Measurements from ENCODE around the gene BRAT1.
"Not testable (repeated sequence)": the region's sequence is repeated elsewhere in the genome, so short reads cannot be mapped to it uniquely, and the experiment has no call there.

- TF ChIP-seq, protein P1, sequence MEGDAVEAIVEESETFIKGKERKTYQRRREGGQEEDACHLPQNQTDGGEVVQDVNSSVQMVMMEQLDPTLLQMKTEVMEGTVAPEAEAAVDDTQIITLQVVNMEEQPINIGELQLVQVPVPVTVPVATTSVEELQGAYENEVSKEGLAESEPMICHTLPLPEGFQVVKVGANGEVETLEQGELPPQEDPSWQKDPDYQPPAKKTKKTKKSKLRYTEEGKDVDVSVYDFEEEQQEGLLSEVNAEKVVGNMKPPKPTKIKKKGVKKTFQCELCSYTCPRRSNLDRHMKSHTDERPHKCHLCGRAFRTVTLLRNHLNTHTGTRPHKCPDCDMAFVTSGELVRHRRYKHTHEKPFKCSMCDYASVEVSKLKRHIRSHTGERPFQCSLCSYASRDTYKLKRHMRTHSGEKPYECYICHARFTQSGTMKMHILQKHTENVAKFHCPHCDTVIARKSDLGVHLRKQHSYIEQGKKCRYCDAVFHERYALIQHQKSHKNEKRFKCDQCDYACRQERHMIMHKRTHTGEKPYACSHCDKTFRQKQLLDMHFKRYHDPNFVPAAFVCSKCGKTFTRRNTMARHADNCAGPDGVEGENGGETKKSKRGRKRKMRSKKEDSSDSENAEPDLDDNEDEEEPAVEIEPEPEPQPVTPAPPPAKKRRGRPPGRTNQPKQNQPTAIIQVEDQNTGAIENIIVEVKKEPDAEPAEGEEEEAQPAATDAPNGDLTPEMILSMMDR (IDR thresholded peaks at IDR 0.05), result not testable (repeated sequence)
- TF ChIP-seq POLR2A (IDR thresholded peaks at IDR 0.05), result not testable (repeated sequence)
These were observed 23.0 kb downstream of the BRAT1 start for GRCh38 chr7:2532199-2532772.
